Stimulated activated CD4-positive, alpha-beta T cell treated with anti-CD3 and anti-CD28 coated beads, TNF-alpha, amount 100 ng/mL, for 4 hours (primary cell): ENCODE measurements around the gene PPDPF.
A peak's percentile ranks its signal among the peaks of the same experiment; 100 is the strongest.

Source experiments
- DNase-seq, 3 experiments: peaks; one replicate each; pipeline ENCODE4 v3.0.0-alpha.2; 2020; ENCODE audit warnings: low read depth in 3 of 3

PPDPF gene

DNA sequence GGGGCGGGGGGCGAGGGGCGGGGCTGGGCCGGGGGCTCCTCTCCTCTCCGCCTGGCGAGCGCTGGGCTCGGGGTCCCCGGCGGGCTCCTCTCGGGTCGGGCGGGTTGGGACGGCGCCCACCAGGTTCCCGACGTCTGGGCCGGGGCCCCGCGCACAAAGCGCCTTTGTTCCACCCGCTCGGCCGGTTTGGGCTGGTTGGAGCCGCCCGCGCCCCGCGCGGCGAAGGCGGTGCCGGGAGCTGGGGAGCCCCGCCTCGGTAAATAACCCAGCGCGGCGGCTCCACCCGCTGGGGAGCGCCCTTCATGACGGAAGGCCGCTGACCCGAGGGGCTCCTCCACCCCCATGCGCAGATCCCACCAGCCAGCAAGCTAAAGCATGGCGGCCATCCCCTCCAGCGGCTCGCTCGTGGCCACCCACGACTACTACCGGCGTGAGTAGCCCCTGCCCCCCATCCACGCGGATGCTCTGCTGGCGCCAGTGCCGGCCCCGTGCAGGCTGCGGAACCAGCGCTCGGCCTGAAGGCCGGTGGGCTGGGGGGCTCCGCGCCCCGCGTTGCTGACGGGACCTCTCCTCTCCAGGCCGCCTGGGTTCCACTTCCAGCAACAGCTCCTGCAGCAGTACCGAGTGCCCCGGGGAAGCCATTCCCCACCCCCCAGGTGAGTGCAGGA, 503 bp downstream of the PPDPF start:
- DNase-seq = peak; percentile 40 to 59 (median 46)

DNA sequence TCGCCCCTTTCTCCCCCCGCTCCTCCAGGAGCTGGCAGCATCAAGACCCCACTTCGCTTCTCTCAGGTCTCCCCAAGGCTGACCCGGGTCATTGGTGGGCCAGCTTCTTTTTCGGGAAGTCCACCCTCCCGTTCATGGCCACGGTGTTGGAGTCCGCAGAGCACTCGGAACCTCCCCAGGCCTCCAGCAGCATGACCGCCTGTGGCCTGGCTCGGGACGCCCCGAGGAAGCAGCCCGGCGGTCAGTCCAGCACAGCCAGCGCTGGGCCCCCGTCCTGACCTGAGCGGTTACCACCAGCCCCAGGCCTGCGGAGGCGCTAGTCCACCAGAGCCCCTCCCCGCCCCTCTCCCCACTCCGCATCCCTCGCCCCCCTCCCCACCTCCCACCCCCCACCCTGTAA, 1.0 kb downstream of the PPDPF start:
- DNase-seq = no peak

DNA sequence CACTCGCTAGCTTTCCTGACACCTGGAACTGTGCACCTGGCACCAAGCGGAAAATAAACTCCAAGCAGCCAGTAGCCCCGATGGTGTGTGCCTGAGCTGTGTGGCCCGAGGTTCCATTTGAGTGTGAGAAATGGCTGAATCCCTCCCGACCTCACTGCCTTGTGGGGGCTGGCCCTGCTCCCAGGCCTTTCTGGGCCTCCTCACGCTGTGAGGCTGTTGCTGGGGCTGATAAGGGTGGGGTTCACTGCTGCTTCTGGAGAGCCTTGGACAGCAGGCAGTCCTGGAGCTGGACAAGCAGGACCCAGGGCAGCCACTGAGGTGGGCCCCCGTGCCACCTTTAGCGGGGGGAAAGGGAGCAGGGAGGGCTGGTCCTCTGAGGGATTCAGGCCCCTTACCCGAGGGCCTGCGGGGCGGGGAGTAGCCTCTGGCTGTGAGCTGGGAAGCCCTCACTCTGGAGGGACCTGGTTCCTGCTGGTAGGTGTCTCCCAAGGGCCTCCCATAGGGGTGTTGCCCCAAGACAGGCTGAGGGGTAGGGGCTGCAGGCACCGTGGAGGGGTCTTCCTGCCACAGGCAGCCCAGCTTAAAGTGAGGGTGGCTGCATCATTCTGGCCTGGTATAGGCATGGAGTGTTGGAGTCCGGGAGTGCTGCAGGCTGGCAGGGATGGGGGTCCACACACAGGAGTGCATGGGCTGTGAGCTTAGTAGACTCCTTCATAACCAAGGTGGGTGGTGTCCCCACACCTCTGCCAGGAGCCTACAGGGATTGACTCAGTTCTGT, 1.7 kb downstream of the PPDPF start:
- DNase-seq = no peak

DNA sequence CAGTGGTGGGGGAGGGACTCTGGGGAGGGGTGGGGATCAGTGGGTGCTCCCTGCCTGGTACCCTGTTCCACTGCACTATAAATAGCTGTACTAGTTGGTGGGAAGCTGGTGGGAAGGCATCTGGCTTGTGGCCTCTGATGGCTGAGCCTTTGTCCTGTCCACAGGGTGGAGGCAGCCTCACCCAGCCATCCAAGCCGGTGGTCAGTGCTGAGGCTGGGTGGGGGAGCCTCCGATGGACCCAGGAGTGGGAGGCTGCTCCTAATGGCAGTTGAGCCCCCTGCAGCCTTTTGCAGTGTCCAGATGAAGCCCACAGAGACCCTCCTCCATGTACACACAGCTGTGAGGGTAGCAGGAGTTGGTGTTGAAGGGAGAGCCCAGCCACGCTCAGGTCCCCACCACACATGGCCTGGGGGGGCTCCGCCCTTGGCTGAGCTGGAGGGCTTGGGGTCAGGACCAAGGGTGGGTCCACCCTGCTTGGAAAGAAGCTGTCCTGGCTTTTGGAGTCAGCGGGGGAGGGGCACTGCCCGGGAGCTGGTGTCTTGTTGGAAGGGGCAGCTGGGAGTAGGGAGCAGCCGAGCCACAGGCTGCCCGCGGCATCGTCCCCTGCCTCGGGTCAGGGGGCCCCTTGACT, 2.5 kb downstream of the PPDPF start:
- no peak for DNase-seq

DNA sequence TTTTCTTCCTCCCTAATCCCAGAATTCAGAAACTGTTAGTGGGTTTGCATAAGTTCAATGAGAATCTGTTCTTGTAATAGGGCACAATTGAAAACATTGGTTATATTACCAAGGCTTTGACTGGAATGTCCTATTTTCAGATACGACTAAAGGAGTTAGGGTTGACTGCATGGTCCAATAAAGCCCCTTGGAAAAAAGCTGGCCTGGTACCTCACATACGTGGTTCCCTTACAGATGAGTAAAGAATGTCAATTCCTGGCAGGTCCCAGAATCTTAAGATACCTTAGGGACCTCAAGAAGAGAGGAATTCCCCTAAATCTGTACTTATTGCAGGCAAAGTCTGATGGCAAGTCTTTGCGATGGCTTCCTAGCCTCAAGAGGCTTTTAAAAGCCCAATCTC, 4.6 kb downstream of the PPDPF start:
- no peak for DNase-seq

DNA sequence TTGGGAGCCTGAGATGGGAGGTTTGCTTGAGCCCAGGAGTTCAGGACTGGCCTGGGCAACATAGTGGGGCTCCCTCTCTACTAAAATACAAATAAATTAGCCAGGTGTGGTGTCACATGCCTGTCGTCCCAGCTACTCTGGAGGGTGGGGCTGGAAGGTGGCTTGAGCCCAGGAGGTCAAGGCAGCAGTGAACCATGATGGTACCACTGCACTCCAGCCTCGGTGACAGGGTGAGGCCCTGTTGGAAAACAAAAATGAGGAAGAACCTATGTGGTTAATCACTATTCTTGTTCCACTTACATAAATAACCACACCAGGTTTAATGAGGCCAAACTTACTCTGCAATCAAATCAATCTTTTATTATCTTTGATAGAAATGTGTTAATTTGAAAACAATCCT, 5.4 kb downstream of the PPDPF start:
- DNase-seq = no peak

DNA sequence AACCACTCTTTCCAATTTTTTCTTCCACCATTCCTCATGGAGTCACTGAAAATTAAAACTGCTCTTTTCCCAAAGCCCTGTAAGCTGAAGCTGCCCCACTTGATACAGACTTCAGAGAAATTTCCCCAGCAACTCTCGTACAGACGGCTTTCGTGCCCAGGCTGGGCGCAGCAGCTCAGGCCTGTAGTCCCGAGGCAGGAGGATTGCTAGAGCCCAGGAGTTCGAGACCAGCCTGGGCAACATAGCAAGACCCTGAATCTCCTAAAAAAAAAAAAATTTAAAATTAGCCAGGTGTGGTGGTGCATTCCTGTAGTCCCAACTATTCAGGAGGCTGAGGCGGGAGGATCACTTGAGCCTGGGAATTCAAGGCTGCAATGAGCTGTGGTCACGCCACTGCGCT, 6.6 kb downstream of the PPDPF start:
- no peak for DNase-seq

DNA sequence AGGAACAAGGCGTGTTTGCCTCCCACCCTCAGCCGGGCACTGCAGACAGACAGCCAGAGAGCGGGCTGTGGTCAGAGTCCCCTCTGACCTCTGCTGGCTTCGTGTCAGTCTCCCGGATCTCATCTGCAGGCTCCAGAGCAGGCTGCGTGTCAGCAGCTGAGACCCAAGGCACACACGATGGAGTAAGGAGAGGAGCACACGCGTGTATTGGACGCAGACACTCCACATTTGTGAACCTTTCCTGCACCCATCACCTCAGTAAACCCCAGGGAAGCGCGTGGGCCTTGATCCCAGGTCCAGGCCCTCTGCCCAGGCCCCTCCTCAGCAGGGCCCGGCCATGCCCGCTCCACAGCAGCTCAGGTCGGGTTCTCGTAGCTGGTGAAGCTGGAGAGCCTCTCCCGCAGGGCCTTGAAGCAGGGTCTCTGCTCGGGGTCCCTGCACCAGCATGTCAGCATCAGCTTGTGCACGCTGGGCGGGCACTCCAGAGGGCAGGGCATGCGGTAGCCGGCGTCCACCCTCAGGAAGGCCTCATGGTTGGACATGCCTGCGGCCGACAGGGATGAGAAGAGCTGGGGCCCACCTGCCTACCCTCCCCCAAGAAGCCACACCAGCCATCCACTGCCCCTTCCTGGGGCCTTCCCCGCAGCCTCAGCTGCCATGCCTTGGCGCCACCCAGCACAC, 8.8 kb downstream of the PPDPF start:
- DNase-seq = no peak

DNA sequence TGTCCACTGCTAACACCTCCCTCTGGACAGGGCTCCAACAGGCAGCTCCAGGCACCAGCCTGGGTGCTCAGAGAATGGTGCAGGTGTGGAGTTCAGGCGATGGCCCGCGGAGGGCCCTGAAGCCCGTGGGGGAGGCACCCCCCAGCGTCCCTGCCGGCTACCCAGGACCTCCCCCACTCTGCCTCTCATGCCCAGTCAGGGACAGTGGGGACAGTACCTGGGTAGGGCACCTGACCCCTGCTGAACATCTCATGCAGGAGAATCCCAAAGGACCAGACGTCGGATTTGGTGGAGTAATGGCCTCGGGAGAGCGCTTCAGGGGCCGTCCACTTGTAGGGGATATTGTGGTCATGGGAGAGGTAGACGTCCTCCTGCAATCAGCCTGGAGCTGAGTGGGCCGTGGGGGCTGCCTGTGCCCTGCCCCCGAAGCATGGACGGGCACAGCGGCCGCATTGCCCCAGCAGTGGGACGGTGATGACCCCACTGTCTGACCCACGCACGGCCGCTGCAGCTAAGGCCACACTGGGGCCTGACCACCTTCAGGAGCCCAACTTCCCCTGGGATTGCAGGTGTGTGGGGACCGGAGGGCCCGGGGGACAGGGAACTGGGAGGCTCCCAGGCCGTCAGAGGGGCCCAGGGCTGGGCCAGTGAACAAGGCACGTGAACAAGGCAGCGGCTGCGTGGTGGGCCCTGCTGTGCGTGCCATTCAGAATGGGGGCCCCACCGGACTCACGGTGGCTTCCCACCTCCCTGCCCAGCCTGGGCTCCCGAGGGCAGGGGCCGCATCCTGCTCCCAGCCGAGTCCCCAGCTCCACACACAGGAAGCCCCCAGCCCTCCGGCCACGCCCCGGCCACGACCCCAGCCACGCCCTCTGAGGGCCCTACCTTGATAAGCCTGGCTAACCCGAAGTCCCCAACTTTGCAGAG, 9.6 kb downstream of the PPDPF start:
- no peak for DNase-seq

DNA sequence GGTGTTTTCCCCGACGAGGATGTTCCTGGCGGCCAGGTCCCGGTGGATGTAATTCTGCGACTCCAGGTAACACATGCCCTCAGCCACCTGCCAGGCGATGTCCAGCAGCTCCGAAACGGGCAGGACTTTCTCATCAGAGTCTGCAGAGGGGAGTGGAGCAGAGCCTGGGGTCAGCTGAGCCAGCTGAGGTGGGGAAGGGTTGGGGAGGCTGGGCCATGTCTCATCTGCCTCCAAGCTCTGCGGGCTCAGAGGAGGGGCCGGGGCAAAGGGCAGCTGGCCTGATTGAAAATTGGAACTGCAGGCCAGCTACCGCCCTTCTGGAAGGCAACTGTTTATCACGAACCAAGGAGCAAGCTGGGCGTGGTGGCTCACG, 10.2 kb downstream of the PPDPF start:
- DNase-seq = no peak

DNA sequence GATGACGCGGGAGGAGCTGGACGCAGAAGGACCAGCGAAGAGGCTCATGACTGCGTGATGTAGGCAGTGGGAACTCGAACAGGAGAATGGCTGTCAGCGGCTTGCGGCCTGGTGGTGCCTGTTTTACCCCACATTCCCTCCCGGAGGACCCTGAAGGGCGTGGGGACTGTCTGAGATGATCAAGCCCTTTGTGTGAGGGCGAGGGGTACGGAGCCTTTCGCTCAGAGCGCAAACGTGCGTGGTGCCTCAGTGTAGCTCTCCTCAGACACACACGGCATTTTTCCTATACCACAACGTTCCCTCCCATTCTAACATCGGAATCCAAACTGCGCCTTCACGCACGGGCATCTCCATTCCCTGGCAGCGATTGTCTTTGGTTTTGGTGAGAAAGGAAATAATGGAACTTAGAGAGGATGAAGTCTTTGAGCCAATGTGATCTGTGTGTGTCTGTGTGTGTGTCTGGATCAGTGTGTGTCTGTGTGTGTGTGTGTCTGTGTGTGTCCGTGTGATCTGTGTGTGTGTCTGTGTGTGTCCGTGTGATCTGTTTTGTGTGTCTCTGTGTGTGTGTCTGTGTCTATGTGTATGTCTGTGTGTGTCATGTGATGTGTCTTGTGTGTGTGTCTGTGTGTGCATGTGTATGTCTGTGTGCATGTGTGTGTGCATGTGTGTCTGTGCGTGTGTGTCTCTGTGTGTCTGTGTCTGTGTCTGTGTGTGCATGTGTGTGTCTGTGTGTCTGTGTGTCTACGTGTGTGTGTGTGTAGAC, 11.3 kb downstream of the PPDPF start:
- DNase-seq = no peak

DNA sequence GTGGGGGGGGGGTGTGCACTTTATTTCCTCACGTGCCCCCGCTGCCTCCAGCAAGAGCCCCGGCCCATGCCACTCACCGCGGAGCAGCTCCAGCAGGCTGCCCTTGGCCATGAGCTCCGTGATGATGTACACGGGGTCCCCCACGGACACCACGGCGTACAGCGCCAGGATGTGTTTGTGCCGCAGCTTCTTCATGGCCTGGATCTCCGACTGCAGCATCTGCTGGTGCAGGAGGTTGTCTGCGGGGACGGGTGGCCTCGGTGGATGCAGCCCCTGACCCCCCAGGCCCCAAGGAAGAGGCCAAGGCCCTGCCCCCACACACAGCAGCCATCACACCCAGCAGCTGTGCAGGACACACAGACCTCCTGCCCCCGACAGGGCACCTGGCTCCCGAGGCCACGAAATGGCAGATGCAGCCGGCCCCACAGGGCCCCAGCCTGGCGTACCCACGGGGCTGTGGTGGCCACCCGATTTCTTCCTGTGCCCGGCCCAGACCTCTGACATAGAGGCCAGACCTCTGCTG, 11.9 kb downstream of the PPDPF start:
- DNase-seq = no peak

DNA sequence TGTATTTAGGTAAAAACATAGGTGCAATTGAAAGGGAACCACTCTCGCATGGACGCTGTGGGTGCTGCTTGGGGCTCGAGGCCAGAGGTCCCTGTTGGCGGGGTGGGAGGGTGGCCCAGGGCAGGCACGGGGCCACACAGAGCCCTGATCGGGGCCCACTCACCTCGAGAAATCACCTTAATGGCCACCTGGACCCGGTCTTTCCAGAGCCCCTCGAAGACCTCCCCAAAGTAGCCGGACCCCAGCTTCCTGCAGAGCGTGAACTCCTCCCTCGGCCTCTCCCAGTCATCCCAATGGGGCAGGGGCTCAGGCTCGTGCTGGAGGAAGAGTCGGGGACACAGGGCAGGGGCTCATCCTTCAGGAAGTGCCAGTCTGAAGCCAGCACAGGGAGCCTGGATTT, 12.8 kb downstream of the PPDPF start:
- DNase-seq = no peak

DNA sequence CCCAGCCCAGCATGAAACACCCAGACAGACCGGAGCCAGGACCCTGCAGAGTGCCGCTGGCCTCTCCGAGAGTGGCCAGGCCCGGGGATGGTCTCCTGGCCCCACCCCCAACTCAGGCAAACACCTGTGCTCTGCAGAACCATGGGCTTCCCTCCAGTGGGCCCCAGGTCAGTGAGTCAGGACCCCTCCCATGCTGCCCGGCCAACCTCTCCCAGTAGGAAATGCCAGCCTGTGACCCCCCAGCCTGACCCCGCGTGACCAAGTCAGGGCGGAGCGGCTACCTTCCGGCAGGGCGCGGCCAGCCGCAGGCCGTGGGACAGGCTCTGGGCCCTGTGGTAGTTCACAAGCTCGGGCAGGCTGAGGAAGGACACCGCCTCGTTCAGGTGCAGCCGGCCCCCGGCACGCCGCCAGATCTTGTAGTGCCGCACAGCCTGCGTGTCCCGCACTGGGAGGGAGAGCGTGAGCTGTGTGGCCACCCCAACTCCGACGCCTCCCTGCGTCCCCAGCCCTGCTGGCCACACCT, 13.4 kb downstream of the PPDPF start:
- DNase-seq = no peak

DNA sequence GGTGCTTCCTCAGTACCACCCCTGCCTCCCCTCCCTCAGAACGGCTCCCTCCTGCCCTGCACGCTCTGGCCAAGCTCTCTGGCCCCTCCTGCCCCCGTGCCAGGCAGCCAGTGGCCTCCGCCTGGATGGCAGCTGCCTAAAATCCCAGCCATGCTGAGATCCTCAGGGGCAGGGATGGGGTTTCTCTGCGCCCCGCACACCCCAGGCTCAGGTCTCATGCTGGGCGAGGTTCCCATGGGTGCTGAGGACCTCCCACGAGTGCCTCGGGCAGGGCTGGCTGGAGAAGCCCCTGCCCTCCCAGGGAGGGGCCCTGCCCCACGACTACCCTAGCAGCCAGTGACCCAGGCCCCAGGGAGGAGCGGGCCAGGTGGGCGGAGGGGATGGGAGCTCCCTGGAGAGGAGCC, 13.9 kb downstream of the PPDPF start:
- DNase-seq = no peak

DNA sequence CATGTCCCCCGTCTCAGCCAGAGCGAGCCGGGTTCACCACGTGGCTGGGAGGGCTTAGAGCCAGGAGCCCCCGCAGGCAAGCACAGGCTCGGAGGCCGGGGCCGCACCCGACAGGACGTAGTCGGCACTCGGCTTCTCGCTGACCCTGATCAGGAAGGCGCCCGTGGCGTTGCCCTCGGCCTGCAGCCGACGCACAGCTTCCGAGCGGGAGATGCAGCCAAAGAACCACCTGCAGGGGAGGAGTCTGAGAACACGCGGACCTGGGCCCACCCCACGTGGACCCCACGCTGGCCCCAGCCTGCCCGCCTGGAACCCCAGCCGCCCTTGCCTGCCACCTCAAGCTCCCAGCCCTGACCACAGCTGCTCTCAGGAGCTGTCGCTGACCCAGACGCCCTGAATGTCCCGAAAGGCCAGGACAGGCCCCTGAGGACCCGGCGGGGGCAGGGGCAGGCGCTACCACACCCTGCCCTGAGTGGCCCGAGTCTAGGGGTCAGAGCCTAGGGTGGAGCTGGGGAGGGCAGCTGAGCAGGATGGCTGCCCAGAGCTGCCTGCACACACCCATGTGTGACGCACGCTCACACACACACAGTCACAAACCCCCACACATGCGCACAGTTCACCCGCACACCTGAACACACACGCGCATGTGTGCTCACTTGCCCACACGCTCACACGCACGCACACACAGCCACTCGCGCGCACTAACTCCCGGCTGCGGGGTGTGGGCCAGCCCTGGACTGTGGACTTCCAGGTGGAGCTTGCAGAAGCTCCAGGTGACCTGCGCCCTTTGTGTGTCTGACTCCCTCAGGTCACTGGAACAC, 14.5 kb downstream of the PPDPF start:
- DNase-seq = no peak

DNA sequence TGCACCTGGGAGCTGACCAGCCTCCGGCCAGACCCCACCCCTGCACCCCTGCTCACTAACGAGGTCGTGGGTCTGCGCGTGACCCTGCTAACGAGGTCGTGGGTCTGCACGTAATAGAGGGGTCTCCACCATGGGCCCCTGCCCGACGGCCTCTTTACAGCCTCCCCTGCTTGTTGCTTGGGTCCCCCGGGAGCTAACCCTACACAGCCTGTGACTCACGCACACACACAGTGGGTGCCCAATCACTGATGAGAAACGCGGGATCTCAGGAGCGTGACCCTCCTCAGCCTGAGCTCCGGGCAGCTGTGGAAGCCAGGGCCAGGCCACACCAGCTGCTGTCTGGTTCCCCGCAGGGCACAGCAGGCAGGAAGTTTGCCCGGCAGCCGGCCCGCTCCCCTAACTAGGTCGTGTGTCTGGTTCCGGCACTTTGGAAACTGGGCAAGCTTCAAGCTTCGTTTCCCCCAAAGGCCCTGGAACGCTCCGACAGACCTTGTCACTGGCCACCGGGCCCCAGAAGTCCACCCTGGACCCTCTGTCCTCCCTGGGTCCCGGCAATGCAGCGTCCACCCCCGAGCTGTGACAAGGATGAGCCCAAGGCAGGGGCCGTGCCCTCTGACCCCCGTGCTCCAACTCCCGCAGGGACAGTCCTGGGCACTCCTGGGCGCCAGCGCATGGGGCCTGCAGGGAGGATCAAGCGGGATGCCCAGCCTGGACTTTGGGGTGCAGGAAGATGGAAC, 15.8 kb downstream of the PPDPF start:
- no peak for DNase-seq

DNA sequence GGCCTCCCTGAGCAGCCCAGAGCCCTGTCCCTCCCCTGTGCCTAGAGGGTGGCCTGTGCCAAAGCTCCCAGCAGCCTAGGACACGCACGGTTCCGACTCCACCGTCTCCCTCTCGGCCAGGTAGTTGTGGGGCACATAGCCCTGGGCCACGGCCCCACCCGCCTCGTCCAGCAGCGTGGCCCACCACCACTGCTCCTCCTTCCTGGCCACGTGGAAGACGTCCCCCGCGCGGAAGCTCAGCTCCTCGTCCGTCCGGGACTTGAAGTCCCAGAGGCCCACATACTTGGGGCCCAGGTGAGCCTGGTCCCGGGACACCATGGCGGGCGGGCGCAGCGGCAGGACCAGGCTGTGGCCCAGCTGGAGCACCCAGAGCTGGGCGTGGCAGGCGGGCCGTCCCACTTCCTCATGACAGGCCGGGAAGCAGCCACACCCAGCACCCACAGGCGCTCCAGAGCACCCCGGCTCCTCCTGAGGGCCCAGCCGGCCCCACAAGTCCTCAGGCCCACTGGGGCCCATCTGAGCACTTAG, 16.5 kb downstream of the PPDPF start, which contains the start of gene PTK6:
Gene PTK6 (minus strand): TSS at position 380 of the 528 bp plus-strand sequence. CDS start 62 bp downstream, at position 318.
- DNase-seq = no peak
